Measurements from ENCODE around the gene HSH2D. TPM values are rescaled to one million over a fixed set of nuclear protein-coding genes. Genes with fewer than 3 reads are reported as not detected.

Gene HSH2D
- total RNA-seq, 2 experiments from 2014 or later: 57.6 to 79.0 TPM

DNA sequence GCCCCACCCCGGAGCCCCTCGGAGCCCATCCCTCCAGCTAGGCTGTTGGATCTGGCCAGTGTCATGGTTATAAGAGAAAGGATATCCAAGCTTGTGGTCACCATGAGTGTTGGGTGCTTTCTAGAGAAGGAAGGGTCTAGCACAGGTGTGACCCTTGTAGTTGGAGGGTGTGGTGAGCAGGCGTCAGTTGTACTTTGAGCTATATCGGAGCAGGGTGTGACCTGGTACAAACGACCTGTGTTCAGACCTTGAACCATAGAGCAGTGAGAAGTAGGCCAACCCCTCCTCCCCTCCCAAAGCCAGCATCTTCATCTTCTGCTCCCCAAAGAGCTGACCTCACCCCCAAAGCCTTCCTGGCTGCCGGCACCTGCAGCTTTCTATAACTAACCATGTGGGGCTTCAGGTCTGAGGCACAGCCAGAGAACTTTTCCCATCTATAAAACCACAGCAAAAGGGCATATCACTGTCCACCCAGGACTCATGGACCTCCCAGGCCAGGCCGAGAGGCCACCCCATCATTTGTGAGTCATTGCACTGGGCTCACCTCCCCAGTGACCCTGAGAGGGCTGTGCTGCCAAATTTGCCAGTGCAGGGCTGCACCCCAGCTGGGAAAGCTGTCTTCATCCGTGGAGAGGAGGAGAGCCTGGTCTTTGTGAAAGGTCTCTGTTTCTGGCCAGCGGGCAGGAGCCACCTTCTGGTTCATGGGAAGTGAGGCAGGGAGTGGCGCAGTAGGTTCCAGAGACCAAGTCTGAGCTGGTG, 17.6 kb upstream of the HSH2D start:
- no peak overlapping the region for H3K27ac ChIP-seq (ENCODE audit: low read depth, low read length, poor library complexity, severe bottlenecking)
- DNase-seq (ENCODE audit: low spot score): no peak
- intact Hi-C loops (cut with micrococcal nuclease; ENCODE audit: unreplicated experiment): no loop called here
- CTCF ChIA-PET (ENCODE audit: unreplicated experiment): no interaction called here
- no peak for TF ChIP-seq EZH2phosphoT487 (IDR thresholded peaks at IDR 0.05; ENCODE audit: borderline replicate concordance, low read depth, low read length)
- TF ChIP-seq, protein P1, sequence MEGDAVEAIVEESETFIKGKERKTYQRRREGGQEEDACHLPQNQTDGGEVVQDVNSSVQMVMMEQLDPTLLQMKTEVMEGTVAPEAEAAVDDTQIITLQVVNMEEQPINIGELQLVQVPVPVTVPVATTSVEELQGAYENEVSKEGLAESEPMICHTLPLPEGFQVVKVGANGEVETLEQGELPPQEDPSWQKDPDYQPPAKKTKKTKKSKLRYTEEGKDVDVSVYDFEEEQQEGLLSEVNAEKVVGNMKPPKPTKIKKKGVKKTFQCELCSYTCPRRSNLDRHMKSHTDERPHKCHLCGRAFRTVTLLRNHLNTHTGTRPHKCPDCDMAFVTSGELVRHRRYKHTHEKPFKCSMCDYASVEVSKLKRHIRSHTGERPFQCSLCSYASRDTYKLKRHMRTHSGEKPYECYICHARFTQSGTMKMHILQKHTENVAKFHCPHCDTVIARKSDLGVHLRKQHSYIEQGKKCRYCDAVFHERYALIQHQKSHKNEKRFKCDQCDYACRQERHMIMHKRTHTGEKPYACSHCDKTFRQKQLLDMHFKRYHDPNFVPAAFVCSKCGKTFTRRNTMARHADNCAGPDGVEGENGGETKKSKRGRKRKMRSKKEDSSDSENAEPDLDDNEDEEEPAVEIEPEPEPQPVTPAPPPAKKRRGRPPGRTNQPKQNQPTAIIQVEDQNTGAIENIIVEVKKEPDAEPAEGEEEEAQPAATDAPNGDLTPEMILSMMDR (conservative IDR thresholded peaks at IDR 0.05; ENCODE audit: low read length): no peak
- H2AFZ ChIP-seq (ENCODE audit: low read length): no peak overlapping the region
- POLR2A ChIA-PET: interaction anchor here (0.5 kb wide), 1 partner anchor 120 kb away, joined by 3 read pairs; no protein-coding TSS in a partner anchor
- H3K9me3 ChIP-seq (ENCODE audit: low read length): no peaks in the 10 kb centered on the region
- peaks cover 99% of the 10 kb centered on the region for H3K36me3 ChIP-seq (ENCODE audit: insufficient read depth, low read length)
- no peaks in the 10 kb centered on the region for H3K9me2 ChIP-seq (ENCODE audit: insufficient read depth, low read length)
- no peak overlapping the region for H3K4me3 ChIP-seq (ENCODE audit: low read depth, low read length, poor library complexity, severe bottlenecking)
- H3K79me2 ChIP-seq (ENCODE audit: insufficient read depth, low read depth, low read length): no peaks in the 10 kb centered on the region; the same call in 1 of the 2 replicates
- H3K4me2 ChIP-seq (ENCODE audit: low read length): no peak overlapping the region
- no TSS peak for BruUV-seq (replicated peaks)
- H3K4me1 ChIP-seq (ENCODE audit: insufficient read depth, low read length, poor library complexity, severe bottlenecking): no peaks in the 10 kb centered on the region
- H4K20me1 ChIP-seq (ENCODE audit: insufficient read depth, low read length): no peaks in the 10 kb centered on the region

DNA sequence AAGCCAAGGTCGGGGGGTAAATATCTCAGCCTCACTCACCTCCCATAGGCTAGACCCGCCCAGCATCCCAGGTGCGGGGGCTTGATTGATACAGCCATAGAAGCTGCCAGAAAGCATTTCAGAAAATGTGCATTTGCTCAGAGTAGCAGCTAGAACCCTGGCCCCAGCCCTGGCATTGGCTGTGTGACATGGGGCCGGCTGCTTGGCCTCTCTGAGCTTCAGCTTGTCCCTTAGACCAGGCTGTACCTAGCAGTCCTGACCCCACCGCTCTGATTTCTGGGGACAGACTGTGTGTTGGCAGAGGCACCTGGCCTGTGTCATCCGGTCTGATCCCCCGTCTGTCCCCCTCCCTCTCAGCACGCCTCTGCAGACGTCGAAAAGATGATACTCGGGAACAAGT, 16.4 kb upstream of the HSH2D start:
- Histone ChIP-seq H4K20me1 (ENCODE audit: insufficient read depth, low read length) (no peaks in the 10 kb centered on the region), H2AFZ (ENCODE audit: low read length) (no peak overlapping the region), H3K9me3 (ENCODE audit: low read length) (no peaks in the 10 kb centered on the region), H3K36me3 (ENCODE audit: insufficient read depth, low read length) (peaks cover 99% of the 10 kb centered on the region), H3K9me2 (ENCODE audit: insufficient read depth, low read length) (no peaks in the 10 kb centered on the region), H3K79me2 (ENCODE audit: insufficient read depth, low read depth, low read length) (no peaks in the 10 kb centered on the region), H3K27ac (ENCODE audit: low read depth, low read length, poor library complexity, severe bottlenecking) (no peak overlapping the region), H3K4me3 (ENCODE audit: low read depth, low read length, poor library complexity, severe bottlenecking) (no peak overlapping the region), H3K4me1 (ENCODE audit: insufficient read depth, low read length, poor library complexity, severe bottlenecking) (no peaks in the 10 kb centered on the region), H3K4me2 (ENCODE audit: low read length) (no peak overlapping the region)
- POLR2A ChIA-PET: no interaction called here
- CTCF ChIA-PET (ENCODE audit: unreplicated experiment): no interaction called here
- TF ChIP-seq, protein P1 (conservative IDR thresholded peaks at IDR 0.05; ENCODE audit: low read length): no peak
- no peak for DNase-seq (ENCODE audit: low spot score)
- no TSS peak for BruUV-seq (replicated peaks)
- intact Hi-C loops (cut with micrococcal nuclease; ENCODE audit: unreplicated experiment): no loop called here

DNA sequence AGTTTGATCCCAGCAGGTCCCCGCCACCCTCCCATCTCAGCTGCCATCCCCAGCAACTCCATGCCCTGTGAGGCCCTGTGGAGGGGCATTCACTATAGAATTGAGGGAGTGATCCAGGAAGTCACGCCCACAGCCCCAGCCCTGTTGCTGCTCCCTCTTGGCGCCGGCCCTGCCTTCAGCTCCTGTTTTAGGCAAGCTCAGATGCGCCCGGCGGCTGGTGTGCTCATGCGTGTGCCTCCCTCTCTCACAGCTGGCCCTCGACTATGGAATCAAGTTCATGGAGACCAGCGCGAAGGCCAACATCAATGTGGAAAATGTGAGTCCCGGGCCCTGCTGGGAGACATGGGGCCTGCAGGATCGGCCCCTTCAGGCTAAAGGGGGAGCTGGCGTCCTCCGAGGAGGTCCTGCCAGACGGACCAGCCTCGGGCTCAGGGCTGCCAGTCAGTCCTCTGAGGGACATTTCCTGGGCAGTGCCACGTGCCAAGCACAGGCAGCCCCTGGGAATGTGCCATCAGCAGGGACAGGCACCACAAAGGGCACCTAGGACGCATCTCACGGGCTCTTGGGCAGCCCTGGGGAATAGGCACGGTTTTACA, 15.6 kb upstream of the HSH2D start:
- CTCF ChIA-PET (ENCODE audit: unreplicated experiment): no interaction called here

More for the DNA sequence above, 15.6 kb upstream of the HSH2D start:
- intact Hi-C loops (cut with micrococcal nuclease; ENCODE audit: unreplicated experiment): no loop called here
- H3K9me3 ChIP-seq (ENCODE audit: low read length): no peaks in the 10 kb centered on the region
- no peaks in the 10 kb centered on the region for H3K4me1 ChIP-seq (ENCODE audit: insufficient read depth, low read length, poor library complexity, severe bottlenecking)
- DNase-seq (ENCODE audit: low spot score): no peak
- H3K27ac ChIP-seq (ENCODE audit: low read depth, low read length, poor library complexity, severe bottlenecking): no peak overlapping the region
- no peaks in the 10 kb centered on the region for H3K79me2 ChIP-seq (ENCODE audit: insufficient read depth, low read depth, low read length)
- no peaks in the 10 kb centered on the region for H4K20me1 ChIP-seq (ENCODE audit: insufficient read depth, low read length)
- POLR2A ChIA-PET: no interaction called here
- H3K4me3 ChIP-seq (ENCODE audit: low read depth, low read length, poor library complexity, severe bottlenecking): no peak overlapping the region
- no peak for TF ChIP-seq EZH2phosphoT487 (IDR thresholded peaks at IDR 0.05; ENCODE audit: borderline replicate concordance, low read depth, low read length)
- TF ChIP-seq, protein P1 (conservative IDR thresholded peaks at IDR 0.05; ENCODE audit: low read length): no peak
- H3K4me2 ChIP-seq (ENCODE audit: low read length): no peak overlapping the region
- peaks cover 99% of the 10 kb centered on the region for H3K36me3 ChIP-seq (ENCODE audit: insufficient read depth, low read length)
- BruUV-seq (replicated peaks): no TSS peak
- H2AFZ ChIP-seq (ENCODE audit: low read length): no peak overlapping the region
- H3K9me2 ChIP-seq (ENCODE audit: insufficient read depth, low read length): no peaks in the 10 kb centered on the region

Data from OCI-LY7 (cell line).